ENCODE data around the gene FBXO24. TPM values are rescaled to one million over a fixed set of nuclear protein-coding genes. Genes with fewer than 3 reads are reported as not detected.
A peak's percentile ranks its signal among the peaks of the same experiment; 100 is the strongest.

Gene FBXO24
- total and polyA plus RNA-seq, 10 donors, result 0.54 to 1.6 (median 1.2) TPM; not detected in 1

- Histone ChIP-seq H3K9me3 (no peaks in the 10 kb centered on the region), H3K4me1 (peaks cover 26 to 39% (median 31%) of the 10 kb centered on the region in 6 donors), H3K27ac (peak overlapping the region in 1 of 8 donors; percentile 6), H3K4me3 (no peak overlapping the region), H3K27me3 (replicated peaks in 1 of 7) (no peaks in the 10 kb centered on the region), H3K36me3 (peaks cover 0 to 79% (median 37%) of the 10 kb centered on the region in 6 donors)
- WGBS, 5 donors, result 94 to 100% (median 99%) methylated on average over 2 of the region's 2 CpGs
- intact Hi-C loops (cut with DNase I; ENCODE audit: low total_unique reads), result no loop called here
- no peak for DNase-seq
- TF ChIP-seq CTCF (IDR thresholded peaks at IDR 0.05 in 8 of 11, conservative IDR thresholded peaks at IDR 0.05 in 3 of 11) (no peak), POLR2A (IDR thresholded peaks at IDR 0.05) (no peak), POLR2AphosphoS5 (IDR thresholded peaks at IDR 0.05) (no peak)
These were observed 33.6 kb upstream of the FBXO24 start for GRCh38 chr7:100552532-100552931.

- no peaks in the 10 kb centered on the region for H3K9me3 ChIP-seq
- intact Hi-C loops (cut with DNase I; ENCODE audit: low total_unique reads), result no loop called here
- WGBS, 5 donors, result 96 to 100% (median 97%) methylated on average over 3 of the region's 3 CpGs
- TF ChIP-seq POLR2A (IDR thresholded peaks at IDR 0.05) (no peak), CTCF (IDR thresholded peaks at IDR 0.05 in 8 of 11, conservative IDR thresholded peaks at IDR 0.05 in 3 of 11) (no peak), POLR2AphosphoS5 (IDR thresholded peaks at IDR 0.05) (no peak)
- H3K27me3 ChIP-seq (replicated peaks in 1 of 7), result no peaks in the 10 kb centered on the region
- H3K36me3 ChIP-seq, result peaks cover 0 to 84% (median 37%) of the 10 kb centered on the region in 6 donors
- peaks cover 21 to 34% (median 26%) of the 10 kb centered on the region in 6 donors for H3K4me1 ChIP-seq
- no peak for DNase-seq
- no peak overlapping the region for H3K4me3 ChIP-seq
- peak overlapping the region in 1 of 8 donors; percentile 6 for H3K27ac ChIP-seq
These were observed 33.1 kb upstream of the FBXO24 start for GRCh38 chr7:100553032-100553431.

- DNase-seq, result no peak
- intact Hi-C loops (cut with DNase I; ENCODE audit: low total_unique reads), result no loop called here
- Histone ChIP-seq H3K36me3 (peaks cover 0 to 78% (median 37%) of the 10 kb centered on the region in 6 donors), H3K27me3 (replicated peaks in 1 of 7) (no peaks in the 10 kb centered on the region), H3K9me3 (no peaks in the 10 kb centered on the region), H3K4me3 (no peak overlapping the region), H3K4me1 (peaks cover 3 to 22% (median 11%) of the 10 kb centered on the region in 6 donors), H3K27ac (peak overlapping the region in 1 of 8 donors; percentile 3)
- 80 to 90% (median 84%) methylated on average over 5 of the region's 5 CpGs for WGBS, 5 donors
- TF ChIP-seq POLR2A (IDR thresholded peaks at IDR 0.05) (no peak), CTCF (IDR thresholded peaks at IDR 0.05 in 8 of 11, conservative IDR thresholded peaks at IDR 0.05 in 3 of 11) (no peak), POLR2AphosphoS5 (IDR thresholded peaks at IDR 0.05) (no peak)
These were observed 30.4 kb upstream of the FBXO24 start for GRCh38 chr7:100555701-100556100.

GRCh38 chr7:100556541-100556940 is 29.6 kb upstream of the FBXO24 start:
- TF ChIP-seq CTCF (IDR thresholded peaks at IDR 0.05 in 8 of 11, conservative IDR thresholded peaks at IDR 0.05 in 3 of 11) (no peak), POLR2AphosphoS5 (IDR thresholded peaks at IDR 0.05) (no peak), POLR2A (IDR thresholded peaks at IDR 0.05) (no peak)
- peaks cover 0 to 78% (median 38%) of the 10 kb centered on the region in 6 donors for H3K36me3 ChIP-seq
- intact Hi-C loops (cut with DNase I; ENCODE audit: low total_unique reads), result no loop called here
- DNase-seq, result no peak
- no peak overlapping the region for H3K4me3 ChIP-seq
- peak overlapping the region in 1 of 8 donors; percentile 3 for H3K27ac ChIP-seq
- H3K9me3 ChIP-seq, result no peaks in the 10 kb centered on the region
- WGBS, 5 donors, result 51 to 89% (median 55%) methylated on average over 4 of the region's 4 CpGs
- no peaks in the 10 kb centered on the region for H3K27me3 ChIP-seq (replicated peaks in 1 of 7)
- H3K4me1 ChIP-seq, result peaks cover 3 to 14% (median 10%) of the 10 kb centered on the region in 6 donors
